GM21529 (cell line): ENCODE measurements around the gene AQR.
"Not testable (repeated sequence)": the region's sequence is repeated elsewhere in the genome, so short reads cannot be mapped to it uniquely, and the experiment has no call there.

Experiments used
- ATAC-seq: cut with Tn5 transposase; IDR thresholded peaks from one replicate; pipeline ENCODE4 v1.9.1; 2021; ENCODE audit not compliant: unreplicated experiment

The AQR gene

DNA sequence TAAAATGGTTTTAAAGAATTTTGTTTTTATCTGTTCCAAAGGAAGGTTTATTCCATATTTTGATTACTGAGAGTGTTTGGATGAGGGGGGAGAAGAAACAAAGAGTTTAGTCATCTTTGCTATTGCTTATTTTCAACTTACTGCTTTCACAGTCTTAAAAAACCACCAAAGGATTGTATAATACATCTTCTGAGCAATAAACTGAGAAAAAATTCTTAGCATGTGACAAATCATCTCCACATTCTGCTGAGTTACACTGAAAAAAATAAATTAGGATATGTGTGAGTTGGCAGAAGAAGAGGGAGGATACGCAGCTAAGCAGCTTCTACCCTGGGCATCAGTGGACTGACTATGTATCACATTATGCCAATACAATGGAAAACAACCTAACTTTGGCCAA lies 151.0 kb downstream of the AQR start:
- ATAC-seq, result no peak

DNA sequence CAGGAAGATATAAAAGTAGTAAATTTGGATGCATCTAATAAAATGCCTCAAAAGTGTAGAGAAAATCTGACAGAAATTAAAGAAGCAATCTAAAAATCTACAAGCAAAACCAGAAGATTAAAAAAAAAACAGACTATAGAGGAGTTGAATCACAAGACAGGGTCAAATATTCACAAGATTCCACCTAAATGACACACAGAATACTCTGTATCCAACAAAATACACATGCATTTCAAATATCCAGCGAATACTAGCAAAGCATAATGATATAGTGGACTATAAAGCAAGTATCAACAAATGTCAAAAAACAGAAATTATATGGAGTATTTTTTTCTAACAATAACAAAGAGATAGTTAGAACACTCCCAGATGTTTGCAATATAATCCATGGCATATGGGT lies 153.7 kb downstream of the AQR start:
- no peak for ATAC-seq

DNA sequence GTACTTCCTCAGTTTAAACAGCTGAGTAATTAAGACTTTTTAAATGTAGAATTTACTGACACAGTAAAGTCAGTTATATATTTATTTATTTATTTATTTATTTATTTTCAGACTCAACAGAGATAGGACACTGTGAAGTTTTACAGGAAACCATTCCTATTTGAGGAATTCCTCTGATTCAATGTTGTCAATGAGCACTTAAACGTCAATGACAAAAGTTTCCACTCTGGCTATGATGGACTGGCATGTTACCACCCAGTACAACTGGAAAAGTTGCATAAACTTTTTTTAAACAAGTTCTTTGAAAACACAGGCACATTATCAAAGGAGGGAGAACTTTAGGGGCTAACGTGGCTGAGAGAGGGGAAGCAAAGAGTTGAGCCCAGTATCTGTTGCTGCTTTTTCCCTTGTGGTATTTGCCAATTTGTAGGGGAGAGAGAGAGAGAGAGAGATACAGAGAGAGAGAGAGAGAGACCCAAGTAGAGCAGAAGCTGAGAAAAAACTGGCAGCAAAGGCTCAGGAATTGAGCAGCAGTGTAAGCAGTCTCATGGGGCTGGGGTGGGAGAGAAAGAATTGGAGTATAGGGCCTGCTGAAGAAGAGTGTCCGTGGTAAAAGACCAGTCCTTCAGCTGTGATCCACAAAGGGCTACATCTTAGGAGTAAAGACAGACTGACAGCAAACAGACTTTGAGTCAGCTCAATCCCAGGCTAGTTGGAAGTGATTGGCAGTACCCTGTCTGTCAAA lies 155.9 kb downstream of the AQR start:
- ATAC-seq, result no peak

DNA sequence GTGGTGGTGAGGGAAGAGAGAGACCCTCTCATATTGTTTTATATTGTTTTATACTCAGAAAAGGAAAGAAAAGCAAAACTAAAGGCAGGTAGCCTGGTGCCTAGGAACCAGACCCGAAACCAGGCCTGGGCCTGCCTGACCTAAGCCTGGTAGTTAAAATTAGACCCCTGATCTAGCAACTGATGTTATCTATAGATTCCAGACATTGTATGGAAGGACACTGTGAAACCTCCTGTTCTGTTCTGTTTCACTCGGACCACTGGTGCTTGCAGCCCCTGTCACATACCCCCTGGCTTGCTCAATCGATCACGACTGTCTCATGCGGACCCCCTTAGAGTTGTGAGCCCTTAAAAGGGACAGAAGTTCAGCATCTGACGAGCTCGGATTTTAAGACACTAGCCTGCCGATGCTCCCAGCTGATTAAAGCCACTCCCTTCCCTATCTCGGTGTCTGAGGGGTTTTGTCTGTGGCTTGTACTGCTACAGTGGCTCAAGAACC lies 156.6 kb downstream of the AQR start:
- not testable (repeated sequence) for ATAC-seq

DNA sequence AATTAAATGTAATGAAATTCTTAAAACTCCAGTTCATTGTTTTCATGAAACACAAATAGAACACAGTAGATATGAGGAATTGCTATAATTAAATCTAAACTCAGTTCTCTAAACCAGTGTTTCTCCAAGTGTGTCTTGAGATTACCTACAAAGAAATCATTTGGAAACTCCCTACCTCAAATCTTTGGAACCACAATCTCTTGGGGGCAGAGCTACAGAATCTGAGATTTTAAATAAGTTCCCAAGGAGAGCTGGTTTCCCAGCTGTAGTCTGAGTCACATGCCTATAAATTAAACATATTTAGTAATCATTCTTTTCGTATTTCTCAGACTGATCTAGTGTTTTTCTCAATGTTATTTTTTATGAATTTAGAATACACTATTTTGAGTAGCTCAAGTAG lies 157.2 kb downstream of the AQR start:
- no peak for ATAC-seq

DNA sequence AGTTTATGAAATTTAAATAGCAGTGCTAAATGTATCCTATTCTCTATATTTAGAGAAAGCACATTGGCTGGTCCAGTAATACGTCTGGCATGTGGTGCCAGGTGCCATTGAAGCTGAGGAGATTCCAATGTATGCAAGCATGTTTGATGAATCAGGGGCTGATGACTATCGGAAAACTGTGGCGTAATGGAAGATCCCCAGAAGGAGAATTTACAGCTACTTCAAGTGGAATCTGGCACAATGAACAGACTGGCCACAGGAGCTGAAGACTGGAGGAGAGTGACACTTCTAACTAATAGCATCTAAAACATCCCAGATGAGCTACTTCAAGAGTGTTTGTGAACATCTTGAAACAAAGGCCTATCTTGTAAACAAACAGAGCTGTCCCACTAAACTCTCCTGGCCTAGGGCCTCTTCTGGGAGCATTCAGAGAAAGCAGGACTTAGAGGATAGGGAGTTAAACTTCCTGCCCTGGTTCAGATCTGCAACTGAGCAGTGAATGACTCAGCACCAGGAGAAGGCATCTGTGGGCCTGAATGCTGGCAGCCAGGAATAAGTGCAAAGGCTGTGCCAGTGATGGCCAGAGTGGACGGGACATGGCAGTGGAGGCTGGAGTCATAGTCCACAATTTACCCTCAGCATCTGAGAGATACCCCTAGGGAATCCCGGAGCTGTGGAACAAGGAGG lies 159.0 kb downstream of the AQR start:
- ATAC-seq, result no peak

DNA sequence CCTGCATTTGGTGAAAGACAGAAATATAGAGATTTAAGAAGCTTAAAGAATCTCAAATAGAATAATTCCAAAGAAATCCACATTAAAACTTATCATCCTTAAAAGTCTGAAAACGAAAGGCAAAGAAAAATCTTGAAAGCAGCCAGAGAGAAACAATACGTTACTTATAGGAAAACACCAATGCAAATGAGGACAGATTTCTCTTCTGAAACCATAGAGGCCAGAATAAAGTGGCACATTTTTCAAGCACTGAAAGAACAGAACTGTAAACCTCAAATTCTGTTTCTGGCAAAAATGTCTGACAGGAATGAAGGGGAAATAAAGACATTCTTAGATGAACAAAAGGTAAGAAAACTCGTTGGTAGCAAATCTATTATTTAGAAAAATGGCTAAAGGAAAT lies 160.4 kb downstream of the AQR start:
- no peak for ATAC-seq

DNA sequence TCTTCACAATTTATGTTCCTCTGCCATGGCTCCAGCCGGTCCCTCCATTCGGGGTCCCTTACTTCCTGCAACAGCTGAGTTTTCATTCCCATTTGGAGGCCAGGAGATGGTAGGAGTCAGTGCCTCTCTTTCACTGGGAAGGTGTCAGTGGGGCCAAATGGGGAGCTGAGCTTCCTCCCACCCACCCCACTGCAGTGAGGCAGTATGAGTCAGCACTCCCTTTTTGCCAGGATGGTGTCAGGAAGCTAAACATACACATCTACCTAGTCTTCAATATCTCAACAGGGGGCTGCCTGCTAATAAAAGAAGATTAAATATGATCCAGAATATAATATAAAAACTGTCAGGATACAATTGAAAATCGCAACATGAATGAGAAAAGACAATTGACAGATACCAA lies 161.5 kb downstream of the AQR start:
- ATAC-seq, result no peak

DNA sequence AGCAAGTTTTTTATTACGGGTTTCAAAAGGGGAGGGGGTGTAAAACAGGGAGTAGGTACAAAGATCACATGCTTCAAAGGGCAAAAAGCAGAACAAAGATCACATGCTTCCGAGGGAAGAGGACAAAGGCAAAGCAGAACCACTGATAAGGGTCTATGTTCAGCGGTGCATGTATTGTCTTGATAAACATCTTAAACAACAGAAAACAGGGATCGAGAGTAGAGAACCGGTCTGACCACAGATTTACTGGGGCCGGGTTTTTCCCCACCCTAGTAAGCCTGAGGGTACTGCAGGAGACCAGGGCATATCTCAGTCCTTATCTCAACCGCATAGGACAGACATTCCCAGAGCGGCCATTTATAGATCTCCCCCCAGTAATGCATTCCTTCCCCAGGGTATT lies 162.3 kb downstream of the AQR start:
- ATAC-seq, result not testable (repeated sequence)

DNA sequence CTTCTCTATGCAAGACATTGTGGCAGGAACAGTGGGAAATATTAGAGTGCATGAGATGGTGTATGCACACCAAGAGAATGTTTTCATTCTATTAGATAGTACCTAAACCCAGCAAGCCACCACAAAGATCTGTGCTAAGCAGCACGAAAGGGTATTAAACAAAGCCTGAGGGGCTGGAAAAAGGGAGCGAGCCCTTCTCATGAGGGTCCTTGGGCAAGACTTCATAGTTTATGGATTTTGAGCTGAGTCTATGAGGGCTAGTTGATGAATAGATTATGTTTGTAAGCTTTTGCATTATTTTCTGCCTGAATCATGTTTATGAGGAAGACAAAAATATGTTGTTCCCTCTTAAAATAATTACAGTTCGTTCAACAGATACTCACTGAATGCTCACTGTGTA lies 164.8 kb downstream of the AQR start:
- no peak for ATAC-seq

DNA sequence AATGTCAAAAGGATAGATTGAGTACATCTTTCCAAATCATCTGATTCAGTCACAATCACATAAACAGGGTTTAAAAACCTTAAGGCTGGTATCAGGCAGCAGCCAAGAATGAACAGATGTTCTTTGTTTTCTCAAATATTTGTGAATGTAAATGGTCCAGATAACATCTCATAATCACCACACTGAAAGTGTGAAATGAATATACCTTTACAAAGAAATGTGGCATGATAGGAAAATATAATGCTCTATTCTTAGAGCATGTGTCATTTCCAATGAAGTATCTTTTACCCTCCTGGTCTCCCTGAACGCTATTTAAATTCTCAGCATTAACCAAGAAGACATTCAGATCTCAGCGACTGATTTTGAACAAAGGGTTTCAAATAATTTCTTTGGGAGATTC lies 165.4 kb downstream of the AQR start:
- no peak for ATAC-seq

DNA sequence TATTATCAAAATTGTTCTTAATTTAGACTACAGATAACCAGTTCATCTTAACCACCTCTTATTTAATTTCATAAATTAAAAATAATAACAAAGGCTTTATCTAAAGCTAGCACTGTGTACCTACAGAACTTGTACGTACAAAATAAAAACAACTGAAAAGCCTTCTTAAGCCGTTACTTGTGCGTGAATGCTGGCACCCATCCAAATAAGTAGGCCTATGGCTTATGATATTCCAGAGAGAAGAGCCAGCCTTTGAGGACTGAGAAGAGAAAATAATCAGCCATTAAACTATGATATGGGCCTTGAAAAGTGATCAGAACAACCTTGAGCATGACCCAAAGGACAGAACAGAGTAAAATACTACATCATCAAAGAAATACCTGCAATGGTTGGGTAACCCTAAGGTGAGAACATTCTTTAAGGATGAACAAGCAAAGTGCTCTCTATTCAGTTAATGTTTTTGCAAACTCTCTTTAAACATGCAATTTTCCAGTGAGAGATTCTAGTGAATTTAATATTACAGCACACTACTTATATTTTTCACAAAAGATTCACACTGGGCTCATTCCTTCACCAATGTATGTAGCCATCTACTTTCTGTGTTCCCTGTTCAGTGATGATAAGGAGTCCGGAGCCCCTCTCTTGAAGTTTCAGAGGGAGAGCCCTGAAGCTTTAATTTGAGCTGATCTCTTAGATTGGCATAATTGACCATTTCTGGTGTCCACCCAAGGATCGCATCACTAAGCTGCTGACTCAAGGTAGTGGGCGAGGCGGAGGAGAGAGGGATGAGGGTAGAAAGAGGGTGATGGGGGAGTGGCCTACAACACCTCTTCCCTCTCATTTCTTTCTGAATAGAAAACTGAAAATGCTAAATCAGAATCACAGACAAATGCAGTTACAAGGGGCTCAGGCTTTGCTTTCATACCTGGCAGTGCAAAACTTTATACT lies 166.5 kb downstream of the AQR start:
- no peak for ATAC-seq

DNA sequence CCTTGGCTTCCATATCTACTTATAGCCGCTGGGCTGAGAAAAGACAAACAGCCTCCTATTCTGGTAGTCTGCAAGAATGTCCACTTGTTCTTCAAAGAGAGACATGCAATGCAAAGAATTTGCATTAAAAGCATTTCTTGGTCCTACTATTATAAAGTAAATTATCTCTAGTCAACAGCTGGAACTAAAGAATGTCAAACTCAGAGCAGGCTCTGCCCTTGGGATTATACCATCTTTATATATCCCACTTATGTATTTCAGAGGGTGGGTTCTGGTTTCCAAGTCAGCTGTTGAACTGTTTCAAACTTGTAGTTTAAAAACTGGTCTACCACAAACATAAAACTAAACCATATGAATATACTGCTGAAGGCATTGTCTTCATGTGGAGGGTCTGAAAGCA lies 167.2 kb downstream of the AQR start:
- ATAC-seq, result no peak
